Forelimb muscle (tissue), 1 donor: Measurements from ENCODE around the gene RAB3D. TPM values are rescaled to one million over a fixed set of nuclear protein-coding genes. Genes with fewer than 3 reads are reported as not detected.
"Not testable (repeated sequence)": the region's sequence is repeated elsewhere in the genome, so short reads cannot be mapped to it uniquely, and the experiment has no call there.

Experiments
- DNase-seq: peaks from one replicate; pipeline ENCODE4 v3.0.0-alpha.2; 2013; ENCODE audit warnings: low read depth
- polyA plus RNA-seq: library from polyadenylated mRNA; unstranded; fragments of 120-200 nt; gene quantifications from one replicate; pipeline ENCODE4 v1.2.1, GENCODE V29; 2013; ENCODE audit not compliant: insufficient read length

The RAB3D gene
- polyA plus RNA-seq, 1 donor, result 5.2 TPM

DNA sequence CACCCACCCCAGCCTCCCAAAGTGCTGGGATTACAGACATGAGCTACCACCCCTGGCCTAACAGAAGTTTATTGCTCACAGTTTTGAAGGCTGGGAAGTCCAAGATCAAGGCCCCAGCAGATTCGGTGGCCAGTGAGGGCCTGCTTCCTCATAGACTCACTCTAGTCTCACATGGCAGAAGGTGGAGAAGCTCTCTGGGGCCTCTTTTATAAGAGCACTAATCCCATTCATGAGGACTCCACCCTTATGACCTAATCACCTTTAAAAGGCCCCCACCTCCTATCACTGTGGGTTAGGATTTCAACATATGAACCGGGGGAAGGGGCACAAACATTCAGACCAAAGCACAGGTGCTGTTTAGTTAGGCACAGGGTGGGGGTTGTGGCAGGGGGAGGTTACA lies 28.1 kb upstream of the RAB3D start:
- DNase-seq, result no peak

GRCh38 chr19:11365557-11366117 lies 26.2 kb upstream of the RAB3D start:
- DNase-seq, result no peak

DNA sequence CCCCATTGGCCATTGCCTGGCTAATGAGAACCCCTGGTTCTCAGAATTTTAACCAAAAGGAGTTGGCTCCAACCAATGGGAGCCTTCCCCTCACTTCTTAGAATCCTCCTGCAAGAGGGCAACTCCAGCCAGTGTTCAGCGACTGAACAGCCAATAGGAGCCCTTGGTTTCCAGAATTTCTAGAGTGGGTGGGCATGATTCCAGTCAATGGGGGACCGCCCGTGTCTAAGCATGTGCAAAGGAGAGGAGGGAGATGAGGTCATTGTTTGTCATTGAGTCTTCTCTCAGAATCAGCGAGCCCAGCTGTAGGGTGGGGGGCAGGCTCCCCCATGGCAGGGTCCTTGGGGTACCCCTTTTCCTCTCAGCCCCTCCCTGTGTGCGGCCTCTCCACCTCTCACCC lies 25.5 kb upstream of the RAB3D start:
- no peak for DNase-seq

DNA sequence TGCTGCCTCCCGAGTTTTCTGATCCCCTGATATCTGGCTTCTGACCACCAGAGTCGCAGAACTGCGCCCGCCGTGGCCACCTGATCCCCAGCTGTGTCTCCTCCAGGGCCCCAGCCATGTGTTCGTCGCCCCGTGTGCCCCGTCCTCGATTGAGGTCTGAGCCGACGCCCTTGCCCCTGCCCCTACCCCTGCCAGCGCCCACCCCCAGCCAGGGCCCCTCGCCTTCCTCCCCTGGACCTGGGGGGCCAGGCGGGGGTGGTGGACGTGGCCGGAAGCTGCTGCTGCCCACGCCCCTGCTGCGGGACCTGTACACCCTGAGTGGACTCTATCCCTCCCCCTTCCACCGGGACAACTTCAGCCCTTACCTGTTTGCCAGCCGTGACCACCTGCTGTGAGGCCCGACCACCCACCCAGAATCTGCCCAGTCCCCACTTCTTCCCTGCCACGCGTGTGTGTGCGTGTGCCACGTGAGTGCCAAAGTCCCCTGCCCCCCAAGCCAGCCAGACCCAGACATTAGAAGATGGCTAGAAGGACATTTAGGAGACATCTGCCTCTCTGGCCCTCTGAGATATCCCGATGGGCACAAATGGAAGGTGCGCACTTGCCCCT lies 24.9 kb upstream of the RAB3D start:
- DNase-seq, result no peak

- no peak for DNase-seq
Observed at GRCh38 chr19:11363881-11364280, 24.4 kb upstream of the RAB3D start.

DNA sequence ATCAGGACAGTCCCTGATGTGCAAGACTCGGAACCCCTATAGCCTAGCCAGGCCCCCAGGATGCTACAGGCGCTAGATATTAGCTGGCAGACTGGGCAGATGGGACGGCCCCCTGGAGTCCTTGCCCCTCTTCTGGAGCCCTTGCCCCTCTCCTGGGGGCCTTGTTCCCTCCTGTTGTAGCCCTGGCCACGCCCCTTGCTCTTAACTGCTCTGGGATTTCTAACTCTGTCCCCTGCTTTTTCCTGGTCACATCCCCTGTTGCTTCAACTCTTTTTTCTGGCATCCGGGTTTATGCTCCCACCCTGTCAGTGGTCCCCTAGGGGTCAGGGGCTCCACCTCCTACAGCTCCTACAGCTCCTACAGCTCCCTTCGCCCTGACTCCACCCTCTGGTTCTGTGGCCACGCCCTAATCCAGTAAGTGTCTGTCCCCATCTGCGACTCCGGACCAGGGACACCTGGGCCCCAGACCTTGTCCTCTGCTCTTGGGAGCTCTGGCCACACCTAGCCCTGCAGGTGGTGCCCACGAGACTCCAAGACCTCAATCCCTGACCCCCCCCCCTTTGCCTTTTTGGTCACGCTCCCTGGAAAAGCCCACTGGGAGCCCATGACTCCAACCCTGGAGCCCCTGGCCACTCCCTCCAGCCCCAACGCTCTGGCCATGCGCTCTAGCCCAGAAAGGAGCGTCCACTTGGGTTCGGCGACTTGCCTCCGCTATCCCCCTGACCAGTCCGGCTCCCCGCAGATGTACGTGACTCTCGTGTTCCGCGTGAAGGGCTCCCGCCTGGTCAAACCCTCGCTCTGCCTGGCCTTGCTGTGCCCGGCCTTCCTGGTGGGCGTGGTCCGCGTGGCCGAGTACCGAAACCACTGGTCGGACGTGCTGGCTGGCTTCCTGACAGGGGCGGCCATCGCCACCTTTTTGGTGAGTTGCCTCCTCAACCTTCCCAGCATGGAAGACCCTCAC lies 22.6 kb upstream of the RAB3D start:
- DNase-seq, result no peak

DNA sequence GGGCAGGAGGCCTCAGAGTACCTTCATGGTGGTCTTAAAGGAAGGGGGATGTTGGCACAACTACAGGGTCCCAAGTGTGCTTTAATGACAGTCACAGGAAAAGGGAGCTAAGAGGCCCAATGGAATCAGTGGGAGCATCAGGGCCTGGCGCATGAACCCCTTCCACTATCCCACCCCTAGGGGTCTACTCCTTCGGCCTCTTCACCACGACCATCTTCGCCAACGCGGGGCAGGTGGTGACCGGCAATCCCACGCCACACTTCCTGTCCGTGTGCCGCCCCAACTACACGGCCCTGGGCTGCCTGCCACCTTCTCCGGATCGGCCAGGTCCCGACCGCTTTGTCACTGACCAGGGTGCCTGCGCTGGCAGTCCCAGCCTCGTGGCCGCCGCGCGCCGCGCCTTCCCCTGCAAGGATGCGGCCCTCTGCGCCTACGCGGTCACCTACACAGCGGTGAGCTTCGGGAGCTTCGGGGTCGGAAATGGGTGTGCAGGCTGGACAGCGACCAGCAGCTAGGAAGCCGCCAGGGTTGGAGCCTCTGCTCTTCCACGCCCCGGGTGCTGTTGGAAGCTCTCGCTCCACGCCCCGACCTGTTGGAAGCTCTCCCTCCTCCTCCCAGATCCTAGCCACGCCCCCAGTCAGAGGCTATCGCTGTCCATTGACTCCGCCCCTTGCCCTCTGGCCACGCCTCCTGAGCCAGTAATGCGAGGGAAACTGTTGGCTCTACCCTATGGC lies 21.7 kb upstream of the RAB3D start:
- no peak for DNase-seq

DNA sequence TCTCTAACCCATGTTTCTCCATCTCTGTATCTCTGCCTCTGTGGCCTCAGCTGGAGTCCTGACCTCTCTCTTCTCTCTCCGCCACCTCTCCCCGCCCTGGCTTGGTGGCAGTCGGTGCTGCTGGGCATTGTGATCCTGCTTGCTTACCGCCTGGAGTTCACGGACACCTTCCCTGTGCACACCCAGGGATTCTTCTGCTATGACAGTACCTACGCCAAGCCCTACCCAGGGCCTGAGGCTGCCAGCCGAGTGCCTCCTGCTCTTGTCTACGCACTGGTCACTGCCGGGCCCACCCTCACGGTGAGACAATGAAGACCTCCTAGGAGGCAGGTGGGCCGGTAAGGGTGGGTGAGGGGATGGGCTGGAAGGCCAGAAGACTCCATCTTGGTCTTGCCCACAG lies 20.0 kb upstream of the RAB3D start:
- no peak for DNase-seq

- DNase-seq, result no peak
Observed at GRCh38 chr19:11356676-11357550, 17.5 kb upstream of the RAB3D start.

- no peak for DNase-seq
Observed at GRCh38 chr19:11356074-11356397, 16.6 kb upstream of the RAB3D start.

- peak; percentile 62 for DNase-seq
Observed at GRCh38 chr19:11355160-11356073, 16.0 kb upstream of the RAB3D start, which contains the start of gene PLPPR2. Gene PLPPR2, plus strand, starts transcription at chr19:11355432. Its CDS starts 2,242 bp downstream, at chr19:11357674.

DNA sequence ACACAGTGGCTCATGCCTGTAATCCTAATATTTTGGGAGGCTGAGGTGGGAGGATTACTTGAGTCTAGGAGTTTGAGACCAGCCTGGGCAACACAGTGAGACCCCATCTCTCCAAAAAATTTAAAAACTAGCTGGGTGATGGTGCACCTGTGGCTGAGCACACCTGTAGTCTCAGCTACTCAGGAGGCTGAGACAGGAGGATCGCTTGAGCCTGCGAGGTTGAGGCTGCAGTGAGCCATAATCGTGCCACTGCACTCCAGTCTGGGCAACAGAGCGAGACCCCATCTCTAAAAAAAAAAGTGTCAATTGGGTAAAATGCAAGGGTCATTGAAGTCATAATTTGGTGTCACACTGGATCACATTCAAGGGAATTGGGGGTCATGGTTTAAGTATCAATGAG lies 14.6 kb upstream of the RAB3D start:
- not testable (repeated sequence) for DNase-seq

- DNase-seq, result no peak
Observed at GRCh38 chr19:11349171-11349570, 9.7 kb upstream of the RAB3D start.

- DNase-seq, result no peak
Observed at GRCh38 chr19:11347546-11348039, 8.1 kb upstream of the RAB3D start.

- DNase-seq, result peak; percentile 82
Observed at GRCh38 chr19:11346104-11346940, 6.9 kb upstream of the RAB3D start, which contains the start of the genes CCDC159 and TMEM205. Gene CCDC159, plus strand, starts transcription at chr19:11346519. Its CDS starts 88 bp downstream, at chr19:11346607. Gene TMEM205, minus strand, starts transcription at chr19:11346268. Its CDS starts 649 bp downstream, at chr19:11345619.

DNA sequence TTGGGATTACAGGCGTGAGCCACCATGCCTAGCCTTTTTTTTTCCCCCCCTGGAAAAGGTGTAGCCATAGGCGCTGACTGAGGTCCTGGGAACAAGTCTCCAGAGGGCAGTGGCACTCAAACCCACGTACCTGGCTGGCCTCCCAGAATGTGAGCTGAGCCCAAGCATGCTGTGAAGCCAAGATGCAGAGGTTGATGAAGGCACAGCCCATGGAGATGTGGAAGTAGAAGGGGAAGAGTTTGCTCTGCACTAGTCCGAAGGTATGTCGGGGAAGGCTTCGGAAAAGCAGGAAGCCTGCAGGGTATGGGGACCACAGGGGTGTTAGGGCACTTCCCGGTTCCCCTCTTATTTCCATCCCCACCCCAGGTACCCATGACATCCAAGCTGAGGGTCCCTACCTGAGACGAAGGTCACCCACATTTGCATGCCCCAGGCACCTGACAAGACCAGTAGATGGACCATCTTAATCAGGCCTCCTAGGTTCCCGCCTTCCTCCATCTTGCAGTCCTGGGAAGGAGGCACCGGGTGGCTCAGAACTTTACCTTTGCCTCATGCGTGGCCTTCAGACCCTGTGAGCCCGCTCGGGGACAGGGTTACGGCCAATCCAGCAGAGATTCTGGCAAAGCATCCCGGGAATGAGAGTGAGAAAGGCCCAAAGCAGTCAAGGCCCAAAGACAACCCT lies 5.8 kb upstream of the RAB3D start:
- DNase-seq, result no peak

- no peak for DNase-seq
Observed at GRCh38 chr19:11342429-11342828, 3.0 kb upstream of the RAB3D start.

GRCh38 chr19:11340099-11340467 lies 626 bp upstream of the RAB3D start:
- not testable (repeated sequence) for DNase-seq
